Stimulated activated CD4-positive, alpha-beta T cell treated with anti-CD3 and anti-CD28 coated beads, TNF-alpha, amount 100 ng/mL, for 48 hours (primary cell): ENCODE data around the gene FNIP2.
"Not testable (repeated sequence)": the region's sequence is repeated elsewhere in the genome, so short reads cannot be mapped to it uniquely, and the experiment has no call there.

Experiments used
- DNase-seq, 3 donors: peaks; one replicate each; pipeline ENCODE4 v3.0.0-alpha.2; 2020; ENCODE audit warnings: low read depth in 3 of 3

Gene FNIP2

GRCh38 chr4:158768555-158769174 is at the start of gene FNIP2:
TSS of gene FNIP2 (plus strand) at chr4:158769026. CDS start at chr4:158769213, 187 bp downstream.
- DNase-seq, result peak; percentile 29 to 44 (median 30)

- no peak for DNase-seq
Measured at GRCh38 chr4:158721680-158722079, 47.1 kb upstream of the FNIP2 start.

GRCh38 chr4:158722291-158722916 is 46.4 kb upstream of the FNIP2 start:
- DNase-seq, result no peak

DNA sequence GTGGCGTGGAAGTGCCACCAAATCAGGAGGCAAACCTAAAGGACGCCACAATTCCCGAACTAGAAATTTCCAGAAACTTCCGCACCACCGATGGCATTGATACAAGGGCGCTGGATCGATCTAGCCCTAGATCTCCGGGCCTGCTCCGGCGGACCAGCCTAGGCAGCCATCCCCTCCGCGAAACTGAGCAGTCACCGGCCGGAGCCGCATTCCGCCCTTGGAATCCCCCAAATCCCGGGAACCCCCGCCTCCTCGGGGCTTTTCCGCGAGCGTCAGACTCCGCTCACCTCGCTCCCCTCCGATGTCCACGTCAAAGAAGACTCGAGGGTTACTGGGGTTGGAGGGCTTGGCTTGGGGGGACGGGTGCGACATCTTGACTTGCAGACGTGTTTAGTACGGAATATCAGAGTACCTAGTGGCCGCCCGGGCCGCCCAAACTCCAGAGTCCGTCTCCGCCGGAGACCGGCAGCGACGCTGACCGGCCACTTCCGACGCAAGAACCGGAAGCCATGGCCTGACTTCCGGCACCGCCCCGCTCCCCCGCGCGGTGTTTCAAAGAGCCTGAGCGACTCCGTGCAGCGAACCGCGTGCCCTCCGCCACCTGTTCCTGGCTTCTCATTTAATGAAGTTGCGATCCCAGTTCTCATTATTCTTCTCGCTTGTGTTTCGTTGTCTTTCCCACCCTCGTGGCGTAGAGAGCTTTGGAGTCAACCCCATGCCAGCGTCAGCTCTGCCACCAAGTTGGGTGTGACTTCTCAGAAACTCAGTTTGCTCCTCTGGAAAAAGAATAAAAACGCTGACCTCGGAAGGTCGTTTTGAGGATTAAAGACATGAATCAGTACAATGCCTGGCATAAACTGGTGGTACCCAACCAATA is 45.7 kb upstream of the FNIP2 start, which contains the start of gene PPID:
Gene PPID (minus strand): TSS at position 480 of the 877 bp plus-strand sequence. CDS start 108 bp downstream, at position 372.
- DNase-seq, result peak; percentile 68 to 77 (median 73)

- no peak for DNase-seq
Measured at GRCh38 chr4:158724637-158725036, 44.2 kb upstream of the FNIP2 start.

- DNase-seq, result no peak
Measured at GRCh38 chr4:158726633-158727032, 42.2 kb upstream of the FNIP2 start.

DNA sequence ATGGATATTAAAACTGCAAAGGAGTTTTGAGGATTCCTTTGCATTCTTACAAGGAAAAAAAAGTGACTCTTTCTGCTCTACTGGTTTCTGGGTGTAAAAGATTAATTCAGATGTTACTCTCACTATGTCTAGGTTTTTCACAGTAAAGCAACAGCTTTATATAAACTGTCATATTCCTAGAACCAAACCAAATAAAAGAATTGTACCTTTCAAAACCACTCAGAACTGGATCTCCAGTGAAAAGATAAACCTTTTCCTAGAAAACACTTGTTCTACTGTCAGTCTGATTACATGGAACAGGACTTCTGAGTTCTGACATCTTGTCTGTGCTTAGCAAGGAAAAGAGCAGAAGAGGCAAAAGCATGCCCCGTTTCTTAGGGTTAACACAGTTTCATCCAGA is 40.6 kb upstream of the FNIP2 start:
- no peak for DNase-seq

DNA sequence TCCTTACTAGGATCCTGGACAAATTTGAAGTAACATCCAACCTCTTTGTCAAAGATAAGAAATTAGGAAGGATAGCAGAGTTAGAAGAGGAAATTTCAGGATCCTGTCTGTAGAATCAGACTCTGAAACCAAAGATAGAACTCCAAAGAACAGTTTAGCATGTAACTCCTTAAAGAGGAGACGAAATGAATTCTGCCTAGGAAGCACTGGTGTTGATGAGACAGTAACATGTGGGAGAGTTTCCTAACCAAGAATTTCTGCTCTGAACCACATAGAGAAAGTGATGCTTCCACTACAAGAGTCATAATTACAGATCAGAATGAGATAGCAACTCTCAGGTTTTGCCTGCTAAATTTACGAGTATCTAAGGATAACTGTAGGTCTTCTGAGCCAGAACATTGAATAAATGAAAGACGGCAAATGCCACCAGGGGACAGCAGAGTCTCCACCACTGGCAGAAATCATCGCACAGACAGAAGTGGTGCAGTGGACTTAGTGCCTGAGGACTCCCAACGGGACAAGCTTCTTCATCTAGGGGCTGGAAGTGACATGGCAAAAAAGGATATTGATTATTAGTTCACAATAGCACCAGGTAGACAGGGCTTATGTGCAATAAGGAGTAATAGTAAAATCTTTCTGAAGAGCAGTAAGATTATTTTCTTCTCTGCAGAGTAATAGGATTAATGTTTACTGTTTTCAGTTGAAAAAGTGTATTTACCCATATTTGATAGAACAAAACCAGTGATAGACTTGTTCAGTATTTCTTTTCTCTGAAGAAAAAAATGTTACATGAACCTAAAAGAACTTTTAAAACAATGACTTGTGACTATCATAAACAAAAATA is 38.9 kb upstream of the FNIP2 start:
- DNase-seq, result no peak

- DNase-seq, result no peak
Measured at GRCh38 chr4:158738866-158739265, 30.0 kb upstream of the FNIP2 start.

GRCh38 chr4:158739600-158739999 is 29.2 kb upstream of the FNIP2 start:
- no peak for DNase-seq

DNA sequence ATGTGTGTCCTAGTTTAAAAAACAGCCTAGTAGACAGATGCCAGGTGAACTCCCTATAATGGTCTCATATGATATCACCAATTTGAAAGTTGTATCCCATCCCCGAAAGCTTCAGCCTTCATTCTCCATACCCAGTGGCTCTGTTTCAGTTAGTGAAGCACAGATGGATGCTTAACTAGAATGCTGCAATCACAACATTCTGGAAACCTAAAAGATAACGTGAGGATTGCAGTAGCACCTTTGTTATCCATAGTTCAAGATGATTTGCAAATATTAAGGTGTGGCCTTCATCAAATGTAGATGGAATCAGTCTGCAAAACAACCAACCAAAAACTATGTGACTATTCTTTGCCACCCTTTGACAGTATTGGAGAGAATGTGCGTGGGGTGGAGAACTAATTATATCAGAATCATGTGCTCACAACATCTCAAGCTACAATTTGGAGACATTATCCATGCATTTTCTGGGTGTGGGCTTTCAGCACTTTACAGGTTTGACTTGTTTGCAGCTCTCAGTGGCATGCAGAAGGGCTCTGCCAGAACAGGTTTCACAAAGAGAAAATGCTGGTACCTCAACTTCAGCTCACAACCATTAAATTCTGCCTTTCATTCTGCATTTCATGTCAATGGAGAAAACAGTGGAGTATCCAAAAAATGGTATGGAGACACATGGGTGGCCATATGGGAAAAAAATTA is 27.4 kb upstream of the FNIP2 start:
- no peak for DNase-seq

GRCh38 chr4:158746537-158746936 is 22.3 kb upstream of the FNIP2 start:
- not testable (repeated sequence) for DNase-seq

DNA sequence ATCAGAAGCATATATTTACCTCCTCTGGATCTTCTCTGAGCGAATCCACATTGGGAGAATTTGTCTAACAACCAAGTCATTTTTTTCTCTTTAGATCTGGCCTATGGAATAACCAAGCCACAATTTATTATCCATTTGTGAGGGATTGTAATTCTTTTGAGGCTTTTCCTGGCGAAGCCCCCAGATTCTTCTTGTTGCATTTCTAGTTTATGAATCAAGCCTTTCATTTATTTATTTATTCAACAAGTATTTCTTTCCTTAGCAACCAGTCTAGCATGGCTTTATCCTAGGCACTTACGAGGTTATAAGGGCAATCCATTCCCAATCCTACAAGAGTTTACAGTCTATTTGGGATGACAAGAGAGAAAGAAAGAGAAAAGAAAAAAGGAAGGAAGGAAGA is 18.4 kb upstream of the FNIP2 start:
- no peak for DNase-seq

- DNase-seq, result no peak
Measured at GRCh38 chr4:158754385-158755180, 14.2 kb upstream of the FNIP2 start.

- not testable (repeated sequence) for DNase-seq
Measured at GRCh38 chr4:158755819-158756218, 13.0 kb upstream of the FNIP2 start.

GRCh38 chr4:158756588-158756987 is 12.2 kb upstream of the FNIP2 start:
- DNase-seq, result no peak

DNA sequence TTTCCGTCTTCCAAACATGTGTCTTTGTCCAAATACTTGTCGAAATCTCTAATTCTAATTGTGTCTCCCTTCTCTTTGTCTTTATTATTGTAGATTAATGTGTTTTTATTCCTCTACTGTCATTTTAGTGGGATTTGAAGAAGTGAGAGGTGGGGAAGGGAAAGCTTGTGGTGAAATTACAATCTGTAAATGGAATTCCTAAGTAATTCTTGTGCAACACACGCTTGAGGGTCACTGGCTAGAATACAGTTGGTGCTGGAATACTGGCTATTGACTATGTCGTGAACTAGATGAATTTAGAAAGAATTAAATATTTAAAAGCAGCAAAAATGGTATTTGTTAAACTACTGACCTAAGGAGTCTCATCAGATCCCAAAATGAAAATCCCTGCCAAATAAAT is 10.7 kb upstream of the FNIP2 start:
- DNase-seq, result no peak

DNA sequence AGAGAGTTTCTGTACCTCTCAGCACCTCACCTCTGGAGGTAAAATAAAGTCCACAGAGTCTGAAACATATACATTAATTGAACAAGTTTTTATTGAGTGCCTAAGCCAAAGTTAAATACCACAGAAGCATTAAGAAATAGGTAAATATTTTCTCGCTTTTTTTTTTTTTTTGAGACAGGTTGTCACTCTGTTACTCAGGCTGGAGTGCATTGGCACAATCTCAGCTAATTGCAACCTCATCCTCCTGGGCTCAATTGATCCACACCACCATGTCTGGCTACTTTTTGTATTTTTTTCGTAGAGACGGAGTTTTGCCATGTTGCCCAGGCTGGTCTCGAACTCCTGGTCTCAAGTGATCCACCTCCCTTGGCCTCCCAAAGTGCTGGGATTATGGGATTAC is 10.1 kb upstream of the FNIP2 start:
- DNase-seq, result no peak

DNA sequence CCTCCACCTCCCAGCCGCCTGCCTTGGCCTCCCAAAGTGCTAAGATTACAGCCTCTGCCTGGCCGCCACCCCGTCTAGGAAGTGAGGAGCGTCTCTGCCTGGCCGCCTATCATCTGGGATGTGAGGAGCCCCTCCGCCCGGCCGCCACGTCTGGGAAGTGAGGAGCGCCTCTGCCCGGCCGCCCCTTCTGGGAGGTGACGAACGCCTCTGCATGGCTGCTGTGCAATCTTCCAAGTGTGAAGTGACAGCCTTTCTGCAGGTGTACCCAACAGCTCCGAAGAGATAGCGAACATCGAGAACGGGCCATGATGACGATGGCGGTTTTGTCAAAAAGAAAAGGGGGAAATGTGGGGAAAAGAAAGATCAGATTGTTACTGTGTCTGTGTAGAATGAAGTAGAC is 9.3 kb upstream of the FNIP2 start:
- DNase-seq, result not testable (repeated sequence)

- DNase-seq, result peak in 1 of 3 donors; percentile 0
Measured at GRCh38 chr4:158760866-158761265, 8.0 kb upstream of the FNIP2 start.
